Left ventricle myocardium inferior (tissue), 1 donor: ENCODE results near the gene SLC66A3. TPM values are rescaled to one million over a fixed set of nuclear protein-coding genes. Genes with fewer than 3 reads are reported as not detected.

Experiments used
- DNase-seq: peaks from one replicate; pipeline ENCODE4 v3.0.0-alpha.2; 2020
- H3K27ac ChIP-seq: fragments of 200-600 bp; replicated peaks from 2 replicates; pipeline ENCODE4 v1.8.0; 2021
- H3K27me3 ChIP-seq: fragments of 200-600 bp; 2 replicates; pipeline ENCODE4 v1.8.0; 2021; ENCODE audit warnings: low read depth
- H3K36me3 ChIP-seq: fragments of 200-600 bp; 2 replicates; pipeline ENCODE4 v1.8.0; 2021
- H3K4me1 ChIP-seq: fragments of 200-600 bp; 2 replicates; pipeline ENCODE4 v1.8.0; 2021
- H3K4me3 ChIP-seq: fragments of 200-600 bp; 2 replicates; pipeline ENCODE4 v1.8.0; 2021; ENCODE audit warnings: mild to moderate bottlenecking, moderate library complexity
- H3K9me3 ChIP-seq: fragments of 200-600 bp; replicated peaks from 2 replicates; pipeline ENCODE4 v1.8.0; 2021
- CTCF ChIP-seq: fragments of 200-600 bp; IDR thresholded peaks from 2 replicates; pipeline ENCODE4 v1.8.0; 2021; ENCODE audit warnings: antibody characterized with exemption, mild to moderate bottlenecking, borderline replicate concordance
- intact Hi-C: fragments of 100-400 bp; cut with micrococcal nuclease; formaldehyde crosslinking; loops from one replicate; pipeline ENCODE4 v1.11.0; 2022
- total RNA-seq: library from RNA; stranded (reverse); fragmentation: NEBNext Ultra II Directional; extraction: Animal tissue kit (Norgen Biotek cat#: 25700); gene quantifications from one replicate; pipeline ENCODE4 v1.2.1, GENCODE V29; 2021
- donor health status: DM: no; HTN: yes; CAD: no; lungs with severe emphysema.

The SLC66A3 gene
- total RNA-seq, 1 donor from 2014 or later, result 7.8 TPM

- peaks cover 85% of the 10 kb centered on the region for H3K36me3 ChIP-seq
- no peak overlapping the region for H3K27ac ChIP-seq
Measured at GRCh38 chr2:11187083-11187619, 31.9 kb downstream of the SLC66A3 start.

DNA sequence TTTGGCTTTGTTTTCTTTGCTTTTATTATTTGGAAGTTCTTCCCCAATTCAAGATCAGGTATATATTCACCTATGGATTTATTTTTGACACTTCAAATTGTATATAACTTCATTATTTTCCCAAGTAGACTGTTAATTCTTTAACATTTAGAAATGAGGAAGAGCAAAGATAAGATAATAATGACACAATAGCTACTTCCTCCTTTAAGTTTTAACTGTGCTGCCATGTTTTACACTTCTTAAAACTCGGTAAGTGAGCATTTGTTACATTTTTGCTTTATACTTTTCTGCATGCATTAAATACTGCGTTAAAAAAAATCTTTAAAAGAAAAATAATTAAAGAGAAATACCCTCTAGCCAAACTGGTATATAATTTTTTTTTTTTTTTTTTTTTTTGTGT lies 32.5 kb downstream of the SLC66A3 start:
- Histone ChIP-seq H3K4me3 (no peak overlapping the region), H3K27ac (no peak overlapping the region), H3K9me3 (no peaks in the 10 kb centered on the region), H3K36me3 (peaks cover 85% of the 10 kb centered on the region), H3K4me1 (no peaks in the 10 kb centered on the region), H3K27me3 (no peaks in the 10 kb centered on the region)
- no peak for TF ChIP-seq CTCF
- no peak for DNase-seq
- intact Hi-C loops, result no loop called here

More at GRCh38 chr2:11187083-11187619, 31.9 kb downstream of the SLC66A3 start:
- Histone ChIP-seq H3K9me3 (no peaks in the 10 kb centered on the region), H3K27me3 (no peaks in the 10 kb centered on the region), H3K4me3 (no peak overlapping the region), H3K4me1 (no peaks in the 10 kb centered on the region)
- intact Hi-C loops, result no loop called here
- no peak for TF ChIP-seq CTCF
- no peak for DNase-seq

DNA sequence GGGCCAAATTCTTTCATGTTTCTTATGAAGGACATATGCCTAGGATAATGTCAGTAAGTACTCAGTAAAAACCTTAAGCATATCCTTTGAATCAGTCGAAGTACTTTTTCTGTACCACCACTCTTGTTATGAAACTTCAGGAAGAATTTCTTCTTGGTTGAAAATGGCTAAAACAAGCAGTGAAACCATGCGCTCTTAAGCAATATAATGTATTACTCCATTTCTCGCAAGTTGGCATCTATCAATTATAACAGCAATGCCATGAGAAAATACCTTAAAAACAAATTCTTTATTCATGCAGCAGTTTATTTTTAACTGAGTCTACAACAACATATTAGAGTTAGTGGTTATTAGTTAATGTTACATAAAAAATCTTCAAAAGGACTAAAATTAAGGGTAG lies 41.0 kb downstream of the SLC66A3 start:
- no peaks in the 10 kb centered on the region for H3K9me3 ChIP-seq
- no peak for DNase-seq
- intact Hi-C loops, result no loop called here

GRCh38 chr2:11200651-11201050 lies 45.4 kb downstream of the SLC66A3 start:
- Histone ChIP-seq H3K4me1 (no peaks in the 10 kb centered on the region), H3K27me3 (no peaks in the 10 kb centered on the region), H3K36me3 (peaks cover 63% of the 10 kb centered on the region), H3K4me3 (no peak overlapping the region), H3K27ac (no peak overlapping the region), H3K9me3 (no peaks in the 10 kb centered on the region)
- intact Hi-C loops, result no loop called here
- no peak for DNase-seq
- no peak for TF ChIP-seq CTCF

More for the DNA sequence above, 41.0 kb downstream of the SLC66A3 start:
- H3K27me3 ChIP-seq, result no peaks in the 10 kb centered on the region
- no peak overlapping the region for H3K27ac ChIP-seq
- peaks cover 100% of the 10 kb centered on the region for H3K36me3 ChIP-seq
- H3K4me3 ChIP-seq, result no peak overlapping the region
- no peak for TF ChIP-seq CTCF
- no peaks in the 10 kb centered on the region for H3K4me1 ChIP-seq

GRCh38 chr2:11201969-11202368 lies 46.7 kb downstream of the SLC66A3 start:
- H3K27ac ChIP-seq, result no peak overlapping the region
- H3K4me1 ChIP-seq, result no peaks in the 10 kb centered on the region
- TF ChIP-seq CTCF, result no peak
- intact Hi-C loops, result no loop called here
- no peak for DNase-seq
- no peaks in the 10 kb centered on the region for H3K9me3 ChIP-seq
- H3K36me3 ChIP-seq, result peaks cover 50% of the 10 kb centered on the region
- no peaks in the 10 kb centered on the region for H3K27me3 ChIP-seq
- no peak overlapping the region for H3K4me3 ChIP-seq

- Histone ChIP-seq H3K4me1 (no peaks in the 10 kb centered on the region), H3K36me3 (peaks cover 43% of the 10 kb centered on the region), H3K9me3 (no peaks in the 10 kb centered on the region), H3K27me3 (no peaks in the 10 kb centered on the region), H3K27ac (no peak overlapping the region), H3K4me3 (no peak overlapping the region)
- TF ChIP-seq CTCF, result no peak
- intact Hi-C loops, result no loop called here
- DNase-seq, result no peak
Measured at GRCh38 chr2:11203480-11203879, 48.2 kb downstream of the SLC66A3 start.
